ENCODE measurements around the gene MKRN1. TPM values are rescaled to one million over a fixed set of nuclear protein-coding genes. Genes with fewer than 3 reads are reported as not detected.
"Not testable (repeated sequence)": the region's sequence is repeated elsewhere in the genome, so short reads cannot be mapped to it uniquely, and the experiment has no call there.

MKRN1 gene
- total and polyA plus RNA-seq, 4 donors, result 46.9 to 104 (median 62.0) TPM

DNA sequence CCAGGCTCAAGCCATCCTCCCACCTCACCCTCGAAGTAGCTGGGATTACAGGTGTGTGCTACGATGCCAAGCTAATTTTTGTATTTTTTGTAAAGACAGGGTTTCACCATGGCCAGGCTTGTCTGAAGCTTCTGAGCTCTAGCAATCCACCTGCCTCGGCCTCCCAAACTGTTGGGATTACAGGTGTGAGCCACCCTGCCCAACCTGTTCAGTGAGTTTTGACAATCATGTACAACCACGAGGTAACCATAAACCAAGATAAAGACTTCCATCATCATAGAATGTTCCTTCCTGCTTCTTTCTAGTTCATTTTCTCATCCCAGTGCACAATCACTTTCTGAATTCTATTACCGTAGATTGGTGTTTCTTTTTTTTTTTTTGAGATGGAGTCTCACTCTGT is 30.5 kb upstream of the MKRN1 start:
- TF ChIP-seq, protein P1, sequence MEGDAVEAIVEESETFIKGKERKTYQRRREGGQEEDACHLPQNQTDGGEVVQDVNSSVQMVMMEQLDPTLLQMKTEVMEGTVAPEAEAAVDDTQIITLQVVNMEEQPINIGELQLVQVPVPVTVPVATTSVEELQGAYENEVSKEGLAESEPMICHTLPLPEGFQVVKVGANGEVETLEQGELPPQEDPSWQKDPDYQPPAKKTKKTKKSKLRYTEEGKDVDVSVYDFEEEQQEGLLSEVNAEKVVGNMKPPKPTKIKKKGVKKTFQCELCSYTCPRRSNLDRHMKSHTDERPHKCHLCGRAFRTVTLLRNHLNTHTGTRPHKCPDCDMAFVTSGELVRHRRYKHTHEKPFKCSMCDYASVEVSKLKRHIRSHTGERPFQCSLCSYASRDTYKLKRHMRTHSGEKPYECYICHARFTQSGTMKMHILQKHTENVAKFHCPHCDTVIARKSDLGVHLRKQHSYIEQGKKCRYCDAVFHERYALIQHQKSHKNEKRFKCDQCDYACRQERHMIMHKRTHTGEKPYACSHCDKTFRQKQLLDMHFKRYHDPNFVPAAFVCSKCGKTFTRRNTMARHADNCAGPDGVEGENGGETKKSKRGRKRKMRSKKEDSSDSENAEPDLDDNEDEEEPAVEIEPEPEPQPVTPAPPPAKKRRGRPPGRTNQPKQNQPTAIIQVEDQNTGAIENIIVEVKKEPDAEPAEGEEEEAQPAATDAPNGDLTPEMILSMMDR (IDR thresholded peaks at IDR 0.05; ENCODE audit: control extremely low read depth, extremely low read depth), result no peak
- Histone ChIP-seq H3K9ac (ENCODE audit: insufficient read depth in 1 of 2, low read length in 2 of 2) (no peak overlapping the region), H3K4me3 (no peak overlapping the region), H3K27me3 (ENCODE audit: control insufficient read depth in 3 of 3, insufficient read depth in 3 of 3, low read length in 2 of 3) (no peaks in the 10 kb centered on the region), H3K9me3 (ENCODE audit: control insufficient read depth in 4 of 4, insufficient read depth in 3 of 4, low read length in 3 of 4) (no peaks in the 10 kb centered on the region), H3K36me3 (ENCODE audit: control insufficient read depth in 4 of 4, insufficient read depth in 4 of 4, low read length in 4 of 4) (no peaks in the 10 kb centered on the region), H3K4me1 (ENCODE audit: control insufficient read depth in 5 of 5, insufficient read depth in 5 of 5, low read length in 5 of 5) (peaks cover 0 to 4% (median 3%) of the 10 kb centered on the region in 5 donors), H3K27ac (ENCODE audit: low read depth in 1 of 2, low read length in 1 of 2) (no peak overlapping the region)
- DNase-seq (no peak), ATAC-seq (ENCODE audit: insufficient read depth, low FRiP score) (no peak)
- WGBS, 2 donors, result 55 to 66% methylated on average over 5 of the region's 5 CpGs

DNA sequence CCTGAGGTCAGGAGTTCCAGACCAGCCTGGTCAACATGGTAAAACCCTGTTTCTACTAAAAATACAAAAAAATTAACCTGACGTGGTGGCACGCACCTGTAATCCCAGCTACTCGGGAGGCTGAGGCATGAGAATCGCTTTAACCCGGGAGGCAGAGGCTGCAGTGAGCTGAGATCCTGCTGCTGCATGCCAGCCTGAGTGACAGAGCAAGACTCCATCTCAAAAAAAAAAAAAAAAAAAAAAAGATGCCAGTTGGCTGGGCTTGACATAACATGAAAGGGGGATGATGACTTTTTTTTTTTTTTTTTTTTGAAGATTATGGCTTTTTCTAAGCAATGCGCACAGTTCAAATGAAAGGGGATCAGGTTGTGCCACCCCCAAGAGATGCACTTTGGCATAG is 28.3 kb upstream of the MKRN1 start:
- not testable (repeated sequence) for H3K9ac ChIP-seq (ENCODE audit: insufficient read depth in 1 of 2, low read length in 2 of 2); DNase-seq; H3K36me3 ChIP-seq (ENCODE audit: control insufficient read depth in 4 of 4, insufficient read depth in 4 of 4, low read length in 4 of 4); H3K9me3 ChIP-seq (ENCODE audit: control insufficient read depth in 4 of 4, insufficient read depth in 3 of 4, low read length in 3 of 4); ATAC-seq (ENCODE audit: insufficient read depth, low FRiP score); H3K27me3 ChIP-seq (ENCODE audit: control insufficient read depth in 3 of 3, insufficient read depth in 3 of 3, low read length in 2 of 3); H3K4me1 ChIP-seq (ENCODE audit: control insufficient read depth in 5 of 5, insufficient read depth in 5 of 5, low read length in 5 of 5); H3K4me3 ChIP-seq
- WGBS, 2 donors, result 88 to 89% methylated on average over 6 of the region's 6 CpGs
- peak overlapping the region in 1 of 2 donors; percentile 92 for H3K27ac ChIP-seq (ENCODE audit: low read depth in 1 of 2, low read length in 1 of 2)

DNA sequence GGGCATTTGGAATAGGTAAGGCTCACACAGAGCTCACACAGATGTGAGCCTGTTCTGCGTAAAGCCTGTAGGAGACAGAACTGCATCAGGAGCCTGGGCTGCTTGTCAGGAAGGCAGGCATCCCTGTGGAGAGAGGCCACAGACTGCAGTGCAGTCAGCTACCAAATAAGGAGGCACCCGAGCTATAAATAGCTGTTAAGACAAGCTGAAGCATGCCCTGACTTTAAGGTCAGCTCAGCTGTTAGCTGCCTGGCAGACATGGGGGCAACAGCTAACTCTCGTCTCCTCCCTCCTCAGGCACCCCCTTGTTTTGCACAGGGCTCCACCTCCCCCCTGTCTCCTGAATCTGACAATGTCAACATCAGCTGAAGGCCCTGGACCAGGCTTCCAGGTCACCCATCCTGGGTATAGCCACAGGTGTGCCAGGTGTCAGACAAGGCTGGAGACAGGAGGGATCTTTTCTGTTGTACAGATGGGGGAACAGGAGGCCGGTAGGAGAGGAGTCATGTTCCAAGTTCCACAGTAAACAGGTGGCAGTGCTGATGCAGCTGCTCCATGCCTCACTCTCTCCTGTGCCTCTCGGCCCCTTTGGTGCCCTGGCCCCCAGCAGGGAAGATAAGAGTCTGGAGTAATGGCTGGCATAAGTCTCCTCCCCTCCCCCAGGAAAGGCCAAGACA is 27.6 kb upstream of the MKRN1 start:
- Histone ChIP-seq H3K27me3 (ENCODE audit: control insufficient read depth in 3 of 3, insufficient read depth in 3 of 3, low read length in 2 of 3) (no peaks in the 10 kb centered on the region), H3K9me3 (ENCODE audit: control insufficient read depth in 4 of 4, insufficient read depth in 3 of 4, low read length in 3 of 4) (no peaks in the 10 kb centered on the region), H3K4me1 (ENCODE audit: control insufficient read depth in 5 of 5, insufficient read depth in 5 of 5, low read length in 5 of 5) (peaks cover 0 to 4% (median 3%) of the 10 kb centered on the region in 5 donors), H3K36me3 (ENCODE audit: control insufficient read depth in 4 of 4, insufficient read depth in 4 of 4, low read length in 4 of 4) (no peaks in the 10 kb centered on the region), H3K27ac (ENCODE audit: low read depth in 1 of 2, low read length in 1 of 2) (peak overlapping the region in 1 of 2 donors; percentile 92), H3K4me3 (no peak overlapping the region), H3K9ac (ENCODE audit: insufficient read depth in 1 of 2, low read length in 2 of 2) (no peak overlapping the region)
- 66 to 75% methylated on average over 5 of the region's 5 CpGs for WGBS, 2 donors
- TF ChIP-seq, protein P1 (IDR thresholded peaks at IDR 0.05; ENCODE audit: control extremely low read depth, extremely low read depth), result no peak
- no peak for ATAC-seq (ENCODE audit: insufficient read depth, low FRiP score)
- peak in 2 of 3 donors; percentile 24 to 55 for DNase-seq

DNA sequence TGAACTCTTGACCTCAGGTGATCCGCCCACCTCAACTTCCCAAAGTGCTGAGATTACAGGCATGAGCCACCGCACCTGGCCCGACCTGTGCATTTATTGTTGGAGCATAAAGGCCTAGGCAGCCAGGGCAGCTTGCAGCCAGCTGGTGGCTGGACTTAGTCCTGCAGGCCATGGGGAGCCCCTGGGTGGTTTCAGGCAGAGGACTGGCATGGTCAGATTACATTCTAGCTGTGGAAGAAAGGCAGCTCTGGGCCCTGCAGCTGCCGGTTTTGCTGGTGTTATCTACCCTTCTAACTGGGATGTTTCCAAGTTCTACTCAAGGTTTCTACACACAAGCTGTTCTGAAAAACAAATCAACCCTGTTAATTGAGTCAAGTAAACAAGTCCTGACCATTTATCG is 22.7 kb upstream of the MKRN1 start:
- no peak for ATAC-seq (ENCODE audit: insufficient read depth, low FRiP score)
- Histone ChIP-seq H3K9me3 (ENCODE audit: control insufficient read depth in 4 of 4, insufficient read depth in 3 of 4, low read length in 3 of 4) (no peaks in the 10 kb centered on the region), H3K27me3 (ENCODE audit: control insufficient read depth in 3 of 3, insufficient read depth in 3 of 3, low read length in 2 of 3) (no peaks in the 10 kb centered on the region), H3K4me1 (ENCODE audit: control insufficient read depth in 5 of 5, insufficient read depth in 5 of 5, low read length in 5 of 5) (peaks cover 0 to 4% (median 0%) of the 10 kb centered on the region in 5 donors), H3K27ac (ENCODE audit: low read depth in 1 of 2, low read length in 1 of 2) (no peak overlapping the region), H3K36me3 (ENCODE audit: control insufficient read depth in 4 of 4, insufficient read depth in 4 of 4, low read length in 4 of 4) (no peaks in the 10 kb centered on the region), H3K4me3 (no peak overlapping the region), H3K9ac (ENCODE audit: insufficient read depth in 1 of 2, low read length in 2 of 2) (no peak overlapping the region)
- DNase-seq, result no peak
- TF ChIP-seq, protein P1 (IDR thresholded peaks at IDR 0.05; ENCODE audit: control extremely low read depth, extremely low read depth), result no peak
- WGBS, 2 donors, result 86 to 92% methylated on average over 5 of the region's 5 CpGs

DNA sequence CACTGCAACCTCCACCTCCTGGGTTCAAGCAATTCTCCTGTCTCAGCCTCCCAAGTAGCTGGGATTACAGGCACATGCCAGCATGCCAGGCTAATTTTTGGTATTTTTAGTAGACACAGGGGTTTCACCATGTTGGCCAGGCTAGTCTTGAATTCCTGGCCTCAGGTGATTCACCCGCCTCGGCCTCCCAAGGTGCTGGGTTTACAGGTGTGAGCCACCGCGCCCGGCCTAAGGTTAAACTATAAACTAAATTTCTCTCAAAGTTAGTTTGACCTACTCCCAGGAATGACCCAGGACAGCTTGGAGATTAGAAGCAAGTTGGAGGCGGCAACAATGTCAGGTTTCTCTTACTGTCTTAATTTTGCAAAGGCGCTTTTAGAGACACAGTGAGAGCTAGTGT is 18.5 kb upstream of the MKRN1 start:
- 95 to 96% methylated on average over 7 of the region's 7 CpGs for WGBS, 2 donors
- DNase-seq; H3K4me3 ChIP-seq; H3K4me1 ChIP-seq (ENCODE audit: control insufficient read depth in 5 of 5, insufficient read depth in 5 of 5, low read length in 5 of 5); ATAC-seq (ENCODE audit: insufficient read depth, low FRiP score); H3K27me3 ChIP-seq (ENCODE audit: control insufficient read depth in 3 of 3, insufficient read depth in 3 of 3, low read length in 2 of 3); H3K9ac ChIP-seq (ENCODE audit: insufficient read depth in 1 of 2, low read length in 2 of 2); H3K9me3 ChIP-seq (ENCODE audit: control insufficient read depth in 4 of 4, insufficient read depth in 3 of 4, low read length in 3 of 4); H3K27ac ChIP-seq (ENCODE audit: low read depth in 1 of 2, low read length in 1 of 2); H3K36me3 ChIP-seq (ENCODE audit: control insufficient read depth in 4 of 4, insufficient read depth in 4 of 4, low read length in 4 of 4): not testable (repeated sequence)

Measured in lung (tissue), 12 donors.